Neuronal stem cell (in vitro differentiated cells): ENCODE results near the gene RAB6A.
"Not testable (repeated sequence)": the region's sequence is repeated elsewhere in the genome, so short reads cannot be mapped to it uniquely, and the experiment has no call there.

Experiments
- DNase-seq: peaks from one replicate; pipeline ENCODE4 v3.0.0-alpha.2; 2013; ENCODE audit warnings: low spot score
- H2AFZ ChIP-seq: one replicate; pipeline ENCODE4 v1.6.1; 2013; ENCODE audit warnings: mild to moderate bottlenecking, low read length, inconsistent platforms
- H2AK5ac ChIP-seq: 2 replicates; pipeline ENCODE4 v1.6.1; 2013; ENCODE audit warnings: low read depth, mild to moderate bottlenecking, inconsistent platforms, low read length, moderate library complexity, mixed read lengths
- H2BK120ac ChIP-seq: 2 replicates; pipeline ENCODE4 v1.6.1; 2013; ENCODE audit warnings: low read depth, mild to moderate bottlenecking, inconsistent platforms, low read length, moderate library complexity, mixed read lengths
- H2BK12ac ChIP-seq: one replicate; pipeline ENCODE4 v1.6.1; 2013; ENCODE audit warnings: low read length, inconsistent platforms
- H2BK15ac ChIP-seq: 2 replicates; pipeline ENCODE4 v1.6.1; 2013; ENCODE audit warnings: mild to moderate bottlenecking, low read length, inconsistent platforms, mixed read lengths
- H2BK5ac ChIP-seq: one replicate; pipeline ENCODE4 v1.6.1; 2013; ENCODE audit warnings: inconsistent platforms, mild to moderate bottlenecking, low read length, moderate library complexity
- H3K14ac ChIP-seq: one replicate; pipeline ENCODE4 v1.6.1; 2013; ENCODE audit warnings: low read length, inconsistent platforms
- H3K18ac ChIP-seq: 2 replicates; pipeline ENCODE4 v1.6.1; 2013; ENCODE audit warnings: low read length, inconsistent platforms
- H3K23ac ChIP-seq: 2 replicates; pipeline ENCODE4 v1.6.1; 2013; ENCODE audit warnings: low read depth, mild to moderate bottlenecking, mixed read lengths, low read length, inconsistent platforms; ENCODE audit not compliant: poor library complexity
- H3K27ac ChIP-seq: replicated peaks from 3 replicates; pipeline ENCODE4 v1.5.1; 2013; ENCODE audit warnings: low read length, inconsistent platforms
- H3K27me3 ChIP-seq, 3 experiments: 2 replicates each; pipeline ENCODE4 v1.6.1; 2013; ENCODE audit warnings: low read length in 3 of 3, mild to moderate bottlenecking in 2 of 3, inconsistent platforms in 1 of 3, low read depth in 1 of 3, mixed read lengths in 1 of 3, moderate library complexity in 1 of 3; ENCODE audit not compliant: control insufficient read depth in 3 of 3, insufficient read depth in 3 of 3
- H3K36me3 ChIP-seq, 2 donors: replicated peaks in 1 of 2; 2 replicates each; pipeline ENCODE4 v1.6.1; 2013; ENCODE audit warnings: low read length in 2 of 2; ENCODE audit not compliant: control insufficient read depth in 2 of 2, insufficient read depth in 2 of 2
- H3K4ac ChIP-seq: 2 replicates; pipeline ENCODE4 v1.6.1; 2013; ENCODE audit warnings: inconsistent platforms, mild to moderate bottlenecking, low read length, moderate library complexity
- H3K4me1 ChIP-seq, 2 donors: 1 replicate in 1 of 2; 2 replicates in 1 of 2; pipeline ENCODE4 v1.6.1; 2013; ENCODE audit warnings: low read length in 2 of 2, low read depth in 1 of 2; ENCODE audit not compliant: control insufficient read depth in 2 of 2, insufficient read depth in 1 of 2
- H3K4me2 ChIP-seq: one replicate; pipeline ENCODE4 v1.6.1; 2013; ENCODE audit warnings: mild to moderate bottlenecking, low read length, inconsistent platforms; ENCODE audit not compliant: insufficient read depth, poor library complexity, severe bottlenecking
- H3K4me3 ChIP-seq, 2 donors: 2 replicates each; pipeline ENCODE4 v1.5.1; 2013; ENCODE audit warnings: low read length in 2 of 2, mild to moderate bottlenecking in 2 of 2, inconsistent platforms in 1 of 2, moderate library complexity in 1 of 2
- H3K79me1 ChIP-seq: one replicate; pipeline ENCODE4 v1.6.1; 2013; ENCODE audit warnings: low read depth, mild to moderate bottlenecking, inconsistent platforms, low read length, moderate library complexity
- H3K9ac ChIP-seq: one replicate; pipeline ENCODE4 v1.6.1; 2013; ENCODE audit warnings: mild to moderate bottlenecking, low read depth, low read length, inconsistent platforms; ENCODE audit not compliant: poor library complexity
- H3K9me3 ChIP-seq, 2 donors: replicated peaks in 1 of 2; 2 replicates each; pipeline versions ENCODE3 to v1.6.1; 2013; ENCODE audit warnings: low read length in 2 of 2, mild to moderate bottlenecking in 2 of 2, inconsistent platforms in 1 of 2, low read depth in 1 of 2, mixed read lengths in 1 of 2, moderate library complexity in 1 of 2; ENCODE audit not compliant: control insufficient read depth in 2 of 2, insufficient read depth in 1 of 2
- H4K8ac ChIP-seq: one replicate; pipeline ENCODE4 v1.6.1; 2013; ENCODE audit warnings: low read depth, mild to moderate bottlenecking, inconsistent platforms, low read length, moderate library complexity
- H4K91ac ChIP-seq: one replicate; pipeline ENCODE4 v1.6.1; 2013; ENCODE audit warnings: low read length, low read depth, mild to moderate bottlenecking, inconsistent platforms; ENCODE audit not compliant: poor library complexity
- WGBS, 2 donors: extraction: QIAGEN DNeasy Blood & Tissue Kit; methylation state at CpG; one replicate each; pipeline ENCODE4 v1.1.7; 2013; ENCODE audit warnings: missing lambda C conversion rate in 2 of 2, mixed read lengths in 1 of 2; ENCODE audit not compliant: insufficient read length in 2 of 2, insufficient replicate concordance in 1 of 2; ENCODE audit errors: extremely low coverage in 2 of 2; 5-methylcytosine and 5-hydroxymethylcytosine counted together

The RAB6A gene

DNA sequence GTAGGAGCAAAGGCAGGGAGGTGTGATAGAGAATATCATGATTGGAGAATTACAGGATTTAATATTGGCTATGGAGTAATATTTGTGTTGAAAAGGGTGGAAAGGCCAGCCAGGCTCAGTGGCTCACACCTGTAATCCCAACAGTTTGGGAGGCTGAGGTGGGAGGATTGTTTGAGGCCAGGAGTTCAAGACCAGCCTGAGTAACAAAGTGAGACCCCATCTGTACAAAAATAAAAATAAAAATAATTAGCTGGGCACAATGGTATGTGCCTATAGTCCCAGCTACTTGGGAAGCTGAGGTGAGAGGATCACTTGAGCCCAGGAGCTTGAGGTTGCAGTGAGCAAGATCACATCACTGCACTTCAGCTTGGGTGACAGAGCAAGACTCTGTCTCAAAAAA, 24.6 kb upstream of the RAB6A start:
- H3K14ac ChIP-seq, H3K18ac ChIP-seq, H3K9me3 ChIP-seq, H3K36me3 ChIP-seq, H3K27ac ChIP-seq, H4K91ac ChIP-seq, H2AK5ac ChIP-seq, H3K4me3 ChIP-seq, H3K79me1 ChIP-seq, H3K4ac ChIP-seq, H3K4me2 ChIP-seq, H2BK15ac ChIP-seq, H3K27me3 ChIP-seq, H2BK120ac ChIP-seq, H2BK5ac ChIP-seq, H2BK12ac ChIP-seq, H3K23ac ChIP-seq, DNase-seq, H2AFZ ChIP-seq, H4K8ac ChIP-seq, H3K9ac ChIP-seq, H3K4me1 ChIP-seq: not testable (repeated sequence)

DNA sequence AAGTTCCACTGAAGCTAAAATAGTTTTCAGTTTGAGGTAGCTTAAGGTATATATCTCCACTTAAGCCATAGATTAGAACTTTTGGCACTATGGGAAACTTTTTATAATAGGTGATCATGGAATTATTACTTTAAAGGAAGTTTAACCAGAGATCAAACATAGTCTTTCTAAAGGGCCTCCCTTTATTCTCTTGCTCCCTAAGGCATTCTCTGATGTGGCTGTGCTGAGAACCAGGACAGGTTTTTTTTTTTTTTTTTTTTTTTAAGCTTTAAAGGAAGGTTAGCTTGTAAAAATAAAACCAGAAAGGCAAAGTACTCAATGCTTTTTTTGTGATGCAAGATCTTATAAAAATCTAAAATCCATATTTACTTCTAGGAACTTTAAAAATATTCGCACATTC, 23.9 kb upstream of the RAB6A start:
- Histone ChIP-seq H3K14ac (no peak overlapping the region), H2BK5ac (no peak overlapping the region), H3K79me1 (no peaks in the 10 kb centered on the region), H3K4me2 (no peak overlapping the region), H3K9me3 (no peaks in the 10 kb centered on the region), H3K23ac (no peak overlapping the region), H2AK5ac (no peak overlapping the region), H3K27ac (no peak overlapping the region), H2BK15ac (no peak overlapping the region), H2BK12ac (no peak overlapping the region), H3K9ac (no peak overlapping the region), H3K4me1 (peaks cover 1 to 6% of the 10 kb centered on the region in 2 donors), H2BK120ac (no peak overlapping the region), H2AFZ (no peak overlapping the region), H3K27me3 (no peaks in the 10 kb centered on the region), H3K4me3 (no peak overlapping the region), H4K91ac (no peak overlapping the region), H3K4ac (no peak overlapping the region), H3K18ac (no peak overlapping the region), H4K8ac (no peak overlapping the region), H3K36me3 (no peaks in the 10 kb centered on the region)
- no CpG with 5 or more reads among the region's 1 CpG for WGBS, 2 donors
- no peak for DNase-seq

- no CpG with 5 or more reads among the region's 6 CpGs for WGBS, 2 donors
These were observed 23.3 kb upstream of the RAB6A start for GRCh38 chr11:73784080-73784634.

DNA sequence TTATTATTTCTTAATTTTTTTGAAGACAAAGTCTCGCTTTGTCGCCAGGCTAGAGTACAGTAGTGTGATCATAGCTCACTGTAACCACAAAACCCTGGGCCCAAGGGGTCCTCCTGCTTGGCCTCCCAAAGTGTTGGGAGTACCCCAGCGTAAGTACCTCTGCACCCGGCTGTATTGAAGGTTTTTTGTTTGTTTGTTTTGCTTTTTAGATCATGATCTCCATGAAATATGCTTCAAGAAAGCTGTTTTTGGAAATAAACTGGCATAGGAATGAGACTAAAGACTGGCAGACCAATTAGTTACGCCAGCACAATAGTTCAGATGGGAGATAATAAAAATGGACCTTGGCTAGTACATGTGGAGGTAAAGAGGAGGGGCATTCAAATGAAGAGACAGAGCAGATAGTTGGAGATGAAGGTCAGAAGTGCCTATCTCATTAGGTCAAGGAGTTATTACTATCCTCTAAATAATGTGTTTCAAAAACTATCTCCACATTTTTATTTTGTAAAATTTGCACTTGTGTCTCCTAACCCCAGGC, 22.7 kb upstream of the RAB6A start:
- Histone ChIP-seq H3K4ac (no peak overlapping the region), H3K27ac (no peak overlapping the region), H2BK5ac (no peak overlapping the region), H2BK120ac (no peak overlapping the region), H3K79me1 (no peaks in the 10 kb centered on the region), H3K36me3 (no peaks in the 10 kb centered on the region), H2BK15ac (no peak overlapping the region), H3K23ac (no peak overlapping the region), H3K4me3 (no peak overlapping the region), H4K8ac (no peak overlapping the region), H2AFZ (no peak overlapping the region), H3K4me2 (no peak overlapping the region), H2BK12ac (no peak overlapping the region), H3K9me3 (peaks cover 0 to 1% of the 10 kb centered on the region in 2 donors), H3K14ac (no peak overlapping the region), H3K27me3 (no peaks in the 10 kb centered on the region), H3K4me1 (peaks cover 1 to 2% of the 10 kb centered on the region in 2 donors), H3K18ac (no peak overlapping the region), H3K9ac (no peak overlapping the region), H2AK5ac (no peak overlapping the region), H4K91ac (no peak overlapping the region)
- WGBS, 2 donors, result no CpG with 5 or more reads among the region's 5 CpGs
- DNase-seq, result no peak

More at GRCh38 chr11:73784080-73784634, 23.3 kb upstream of the RAB6A start:
- Histone ChIP-seq H3K27me3 (no peaks in the 10 kb centered on the region), H2BK5ac (no peak overlapping the region), H3K36me3 (no peaks in the 10 kb centered on the region), H2AFZ (no peak overlapping the region), H3K9me3 (no peaks in the 10 kb centered on the region), H2AK5ac (no peak overlapping the region), H2BK120ac (no peak overlapping the region), H3K9ac (no peak overlapping the region), H4K8ac (no peak overlapping the region), H3K23ac (no peak overlapping the region), H4K91ac (no peak overlapping the region), H3K4ac (no peak overlapping the region), H3K4me3 (no peak overlapping the region), H3K79me1 (no peaks in the 10 kb centered on the region), H3K27ac (no peak overlapping the region), H3K4me1 (peaks cover 1 to 6% of the 10 kb centered on the region in 2 donors), H3K18ac (no peak overlapping the region), H3K4me2 (no peak overlapping the region), H2BK12ac (no peak overlapping the region), H3K14ac (no peak overlapping the region), H2BK15ac (no peak overlapping the region)
- DNase-seq, result no peak
